Stimulated activated CD8-positive, alpha-beta memory T cell treated with anti-CD3 and anti-CD28 coated beads, Interleukin-12 subunit alpha, Interleukin-12 subunit beta, amount 100 ng/mL, for 1 hour (primary cell): ENCODE measurements around the gene FCN1.

Experiments
- DNase-seq: peaks from one replicate; pipeline ENCODE4 v3.0.0-alpha.2; 2020; ENCODE audit warnings: low read depth

FCN1 gene

DNA sequence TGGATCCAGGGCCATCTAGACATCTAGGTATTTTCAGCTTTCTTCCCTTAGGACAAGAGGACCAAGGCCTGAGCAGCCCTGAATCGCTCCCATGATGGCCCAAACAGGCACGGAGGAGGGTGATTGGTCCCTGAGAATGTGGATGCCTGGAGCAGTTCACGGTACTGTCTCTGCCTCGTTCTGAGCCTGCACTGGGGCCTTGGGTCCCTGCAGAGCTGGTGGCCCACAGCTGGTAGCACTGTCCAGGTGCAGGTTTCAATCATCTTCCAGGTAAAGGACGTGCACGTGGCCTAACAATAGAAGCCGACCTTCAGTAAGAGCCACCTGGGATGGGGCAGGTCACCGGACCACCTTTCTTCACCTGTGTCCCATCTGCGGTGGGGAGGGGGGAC lies 19.4 kb upstream of the FCN1 start:
- DNase-seq = no peak

DNA sequence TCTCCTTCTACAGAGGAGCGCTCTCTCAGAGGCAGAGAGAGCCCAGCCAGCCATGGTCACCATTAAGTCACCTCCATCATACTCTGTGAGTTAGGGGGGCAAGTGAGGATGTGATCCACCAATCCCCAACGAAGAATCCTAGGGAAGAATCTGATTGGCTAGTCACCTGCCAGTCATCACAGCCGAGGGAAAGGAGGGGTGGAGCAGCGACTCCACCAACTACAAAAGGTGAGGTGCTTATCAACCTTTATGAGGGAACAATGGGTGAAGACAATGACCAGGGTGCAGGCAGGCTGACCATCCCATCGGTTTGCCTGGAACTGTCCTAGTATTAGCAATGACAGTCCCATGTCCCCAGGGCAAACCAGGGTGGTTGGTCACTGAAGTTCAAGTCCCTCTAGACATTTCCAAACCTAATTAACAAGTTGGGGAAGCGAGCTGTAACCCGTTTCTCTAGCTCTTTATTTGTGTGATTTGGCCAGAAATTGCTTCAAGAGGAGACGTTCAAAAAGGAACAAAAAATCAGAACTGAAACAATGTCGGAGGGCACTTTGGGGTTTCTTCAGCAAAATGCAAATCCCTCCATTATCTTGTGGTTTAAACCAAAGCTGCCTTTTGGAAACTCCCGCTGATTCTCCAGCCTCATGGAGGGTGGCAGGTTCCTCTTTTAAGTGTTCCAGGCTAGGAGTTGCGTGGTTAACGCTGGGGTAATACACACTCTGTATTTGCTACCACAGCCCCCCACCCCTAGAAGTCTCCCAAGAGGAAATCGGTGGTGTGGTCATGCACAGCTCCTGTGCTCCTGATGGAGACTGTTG lies 18.8 kb upstream of the FCN1 start:
- no peak for DNase-seq

DNA sequence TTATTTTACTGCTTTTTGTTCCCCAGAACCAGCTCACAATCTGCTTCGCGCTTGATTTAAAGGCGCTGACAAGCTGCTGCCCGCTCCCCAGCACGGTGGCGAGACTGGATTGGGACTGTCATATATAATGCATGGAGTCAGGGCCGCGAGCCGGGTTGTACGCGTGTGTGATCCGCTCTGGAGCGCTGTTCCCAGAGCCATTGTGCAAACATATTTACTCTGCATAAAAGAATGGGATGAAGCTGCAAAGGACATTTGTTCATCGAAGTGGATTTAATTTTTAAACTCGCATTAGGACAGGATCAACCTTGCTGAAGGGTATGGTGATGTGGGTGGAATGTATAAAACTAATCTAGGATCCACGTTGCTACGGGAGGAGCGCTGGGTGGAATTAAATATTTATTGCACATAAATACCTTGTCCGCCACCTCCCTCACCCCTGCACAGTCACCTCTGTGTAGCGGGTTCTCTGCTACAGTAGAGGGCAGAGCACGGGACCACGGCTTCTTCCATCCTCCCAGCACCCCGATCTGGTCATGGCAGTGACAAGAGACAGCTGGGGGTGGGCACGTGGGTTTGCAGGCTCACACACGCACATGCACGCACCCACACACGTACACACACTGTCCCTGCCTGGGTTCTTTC lies 18.1 kb upstream of the FCN1 start:
- DNase-seq = no peak

DNA sequence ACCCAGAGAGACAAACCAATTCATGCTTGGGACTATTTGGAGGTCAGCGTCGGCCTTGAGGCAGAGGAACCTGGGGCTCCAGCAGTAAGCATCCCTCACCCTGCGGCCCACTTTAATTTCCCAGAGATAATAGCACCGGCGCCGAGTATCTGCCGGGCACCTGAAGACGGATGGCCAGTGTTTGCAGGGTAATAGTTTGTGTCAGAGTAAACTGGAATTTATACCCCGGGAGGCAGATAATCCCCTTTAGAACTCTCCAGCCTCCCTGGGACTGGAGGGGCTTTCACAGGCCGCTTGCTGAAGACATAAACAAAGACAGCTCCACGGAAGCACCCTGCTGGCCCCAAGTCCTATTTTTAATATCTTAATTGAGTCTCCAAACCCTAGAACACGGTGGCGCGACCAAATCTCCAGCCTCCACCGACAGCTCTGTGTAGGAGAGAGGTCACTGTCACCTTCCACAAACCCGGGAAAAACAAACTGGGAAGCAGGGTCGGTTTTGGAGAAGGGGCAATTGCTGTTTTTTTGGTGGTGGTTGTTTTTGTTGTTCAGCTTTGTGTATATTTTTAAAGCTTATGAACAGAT lies 17.4 kb upstream of the FCN1 start:
- no peak for DNase-seq

DNA sequence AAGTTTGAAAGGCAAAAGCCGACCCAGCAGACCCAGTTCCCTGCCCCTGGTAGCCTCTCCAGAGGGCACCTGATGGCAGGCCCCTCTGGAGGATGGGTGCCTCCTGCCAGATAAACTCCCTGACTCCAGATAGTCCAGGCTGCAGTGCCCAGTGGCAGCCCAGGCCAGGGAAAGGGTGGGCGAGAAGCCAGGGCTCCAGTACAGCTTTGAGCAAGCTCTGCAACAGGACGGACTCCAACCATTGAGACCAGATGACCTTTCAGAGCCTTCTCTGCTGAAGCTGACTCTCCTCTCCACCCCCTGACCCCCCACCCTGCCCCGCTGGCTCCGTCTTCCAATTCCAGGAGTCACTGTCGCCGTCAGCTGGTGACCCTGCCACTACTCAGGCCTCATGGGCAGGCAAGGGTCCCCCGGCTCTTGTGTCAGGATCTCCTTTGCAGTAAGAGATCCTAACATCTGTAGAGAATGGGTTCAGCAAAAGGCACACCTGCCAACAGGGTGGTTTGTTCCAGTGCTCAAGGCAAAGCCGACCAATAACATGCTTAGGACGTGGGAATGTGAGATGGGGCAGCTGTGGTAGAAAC lies 15.5 kb upstream of the FCN1 start:
- no peak for DNase-seq

DNA sequence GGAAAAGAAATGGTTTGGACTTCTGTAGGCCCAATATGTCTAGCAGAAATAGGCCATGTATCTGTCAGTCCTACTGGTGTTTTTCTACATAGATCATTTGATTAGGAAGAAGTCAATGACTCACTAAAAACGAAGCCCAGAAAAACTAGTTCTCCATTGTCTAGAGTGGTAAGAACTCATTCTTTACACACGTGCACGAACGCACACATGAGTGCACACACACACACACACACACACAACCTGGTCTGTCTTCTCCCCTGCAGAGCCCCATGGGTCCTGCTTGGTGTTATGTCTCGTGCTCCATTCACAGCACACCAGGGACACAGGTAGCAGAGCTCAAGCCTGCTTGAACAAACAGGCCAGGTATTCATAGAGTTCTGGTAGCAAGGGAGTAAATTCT lies 14.9 kb upstream of the FCN1 start:
- DNase-seq = no peak

DNA sequence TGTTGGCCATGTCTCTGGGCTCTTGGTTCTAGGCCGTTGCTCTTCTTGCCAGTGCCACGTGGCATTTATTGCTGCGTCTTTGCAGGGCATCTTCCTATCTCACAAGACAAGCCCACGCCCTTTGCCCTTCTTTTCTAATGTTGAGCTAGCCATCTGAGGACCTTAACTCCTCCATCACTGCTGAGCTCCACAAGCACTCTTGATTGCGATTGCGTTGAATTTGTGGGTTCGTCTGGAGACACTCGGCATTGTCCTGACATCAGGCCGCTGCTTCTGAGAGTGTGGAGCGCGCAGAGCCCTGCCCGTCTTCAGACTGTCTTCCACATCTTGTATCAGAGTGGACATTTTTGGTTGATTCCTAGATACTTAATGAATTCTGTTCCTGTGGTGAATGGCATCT lies 14.5 kb upstream of the FCN1 start:
- no peak for DNase-seq

DNA sequence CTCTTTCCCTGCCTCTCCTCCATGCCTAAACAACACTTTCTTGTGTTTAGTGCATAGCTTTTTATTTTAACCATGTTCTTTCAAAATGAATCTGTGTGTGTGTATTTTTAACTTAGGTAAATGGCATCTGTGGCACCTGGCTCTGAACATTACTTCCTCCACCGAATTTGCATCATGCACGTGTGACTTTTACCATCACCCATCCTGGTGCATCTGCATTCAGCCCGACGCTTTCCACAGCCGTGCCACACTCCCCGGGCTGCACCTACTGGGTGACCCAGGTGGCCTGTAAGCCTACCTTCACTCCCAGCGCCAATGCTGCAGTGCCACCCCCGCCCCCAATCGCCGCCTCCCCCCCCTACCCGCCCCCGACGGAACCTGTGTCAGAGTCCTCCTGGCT lies 12.7 kb upstream of the FCN1 start:
- DNase-seq = no peak

DNA sequence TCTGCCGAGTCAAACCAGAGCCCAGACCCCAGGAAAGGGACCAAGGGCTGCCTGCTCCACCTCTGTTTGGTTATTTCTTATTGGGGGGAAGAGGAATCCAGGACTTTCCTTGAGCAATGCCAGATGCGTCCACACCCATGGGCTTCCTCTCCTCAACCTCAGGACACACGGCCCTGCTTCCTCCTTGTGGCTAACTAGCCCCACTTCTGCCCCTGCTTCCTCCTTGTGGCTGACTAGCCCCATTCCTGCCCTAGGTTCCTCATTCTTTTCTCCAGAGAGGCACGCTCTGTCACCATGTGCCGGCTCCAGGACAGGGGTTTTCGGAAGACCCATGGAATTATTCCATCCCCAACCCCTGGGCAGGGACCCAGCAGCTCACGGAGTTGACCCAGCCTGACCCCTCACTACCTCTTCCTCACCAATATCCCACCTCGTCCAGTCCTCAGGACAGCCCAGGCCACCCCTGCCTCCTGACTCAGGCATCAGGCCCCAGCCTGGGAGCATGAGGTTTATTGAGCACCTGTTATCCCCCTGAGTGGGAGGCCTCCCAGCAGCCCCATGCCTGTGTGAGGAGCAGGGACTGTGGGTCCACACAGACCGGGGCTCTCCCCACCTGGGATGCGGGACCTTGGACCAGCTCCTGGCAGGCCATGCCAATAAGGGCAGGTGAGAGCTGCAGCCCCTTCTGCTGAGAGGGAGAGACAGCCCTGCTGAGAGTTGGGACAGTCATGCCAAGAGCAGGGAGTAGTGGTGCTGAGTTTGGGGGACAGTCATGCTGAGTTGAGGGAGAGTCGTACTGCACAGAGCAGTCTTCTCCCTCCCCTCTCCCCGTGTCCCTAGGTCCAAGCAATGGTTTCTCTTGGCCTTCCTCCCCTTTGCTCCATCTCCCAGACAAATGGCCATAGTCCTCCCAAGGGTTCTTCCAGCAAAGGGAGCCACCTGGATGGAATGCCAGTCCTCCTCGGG lies 11.8 kb upstream of the FCN1 start:
- no peak for DNase-seq

DNA sequence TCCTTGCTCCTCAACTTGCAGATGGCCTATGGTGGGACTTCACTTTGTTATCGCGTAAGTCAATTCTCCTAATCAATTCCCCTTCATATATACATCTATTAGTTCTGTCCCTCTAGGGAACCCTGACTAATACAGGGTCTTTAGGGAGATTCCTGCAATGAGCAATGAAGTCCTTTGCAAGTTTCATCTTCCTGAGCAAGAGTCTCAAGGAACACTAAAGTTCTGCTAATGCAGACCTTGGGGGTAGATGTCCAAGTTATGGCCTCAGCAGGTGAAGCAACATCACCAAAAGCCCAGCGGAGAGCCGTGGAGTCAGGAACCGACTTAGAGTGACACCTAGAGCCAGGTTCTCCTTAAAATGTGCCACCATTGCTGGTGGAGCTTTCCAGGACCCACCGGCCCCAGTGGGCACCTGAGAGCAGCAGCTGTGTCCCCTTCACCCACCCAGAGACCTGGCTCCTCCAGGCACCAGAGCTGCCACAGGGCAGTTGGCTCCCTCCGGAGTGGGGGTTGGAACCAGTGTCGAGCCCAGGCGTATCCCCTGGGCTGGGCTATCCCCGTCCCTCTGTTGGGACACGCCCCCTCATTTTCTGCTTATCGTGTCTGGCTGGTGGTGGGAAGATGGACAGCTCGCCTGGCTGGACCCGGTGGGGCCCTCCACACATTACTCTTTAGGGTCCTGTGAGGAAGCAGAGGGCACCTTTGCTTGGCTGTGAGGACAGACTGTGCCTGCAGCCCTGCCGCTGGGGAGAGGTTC lies 10.9 kb upstream of the FCN1 start:
- DNase-seq = no peak

DNA sequence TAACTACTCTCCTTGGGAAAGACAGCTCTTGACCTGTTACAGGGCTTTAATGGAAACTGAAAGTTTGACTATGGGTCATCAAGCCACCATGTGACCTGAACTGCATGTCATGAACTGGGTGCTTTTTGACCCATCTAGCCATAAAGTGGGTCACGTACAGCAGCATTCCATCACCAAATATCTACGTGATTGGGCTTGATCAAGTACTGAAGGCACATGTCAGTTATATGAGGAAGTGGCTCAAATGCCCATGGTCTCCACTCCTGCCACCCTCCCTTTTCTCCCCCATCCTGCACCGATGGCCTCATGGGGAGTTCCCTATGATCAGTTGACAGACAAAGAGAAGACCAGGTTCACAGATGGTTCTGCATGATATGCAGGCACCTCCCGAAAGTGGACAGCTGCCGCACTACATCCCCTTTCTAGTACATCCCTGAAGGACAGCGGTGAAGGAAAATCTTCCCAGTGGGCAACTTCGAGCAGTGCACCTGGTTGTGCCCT lies 7.3 kb upstream of the FCN1 start:
- DNase-seq = no peak

DNA sequence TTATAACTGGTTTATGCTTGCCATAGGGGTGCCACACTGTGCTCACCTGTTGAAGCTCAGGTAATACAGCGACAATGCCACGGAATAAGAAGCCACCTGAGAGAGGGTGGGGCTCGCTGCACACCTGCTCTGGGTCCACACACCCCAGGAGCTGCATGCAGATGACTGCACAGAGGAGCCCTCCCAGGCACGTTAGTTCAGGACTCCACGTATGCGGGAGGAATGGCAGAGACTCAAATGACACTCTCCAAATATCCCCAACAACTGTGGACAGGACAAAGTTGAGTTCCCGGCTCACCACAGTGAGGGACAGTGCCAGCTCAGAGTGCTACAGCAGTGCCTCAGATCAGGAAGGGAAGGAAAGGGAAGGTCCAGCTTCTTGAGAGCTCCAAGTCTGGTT lies 5.8 kb upstream of the FCN1 start:
- DNase-seq = no peak

DNA sequence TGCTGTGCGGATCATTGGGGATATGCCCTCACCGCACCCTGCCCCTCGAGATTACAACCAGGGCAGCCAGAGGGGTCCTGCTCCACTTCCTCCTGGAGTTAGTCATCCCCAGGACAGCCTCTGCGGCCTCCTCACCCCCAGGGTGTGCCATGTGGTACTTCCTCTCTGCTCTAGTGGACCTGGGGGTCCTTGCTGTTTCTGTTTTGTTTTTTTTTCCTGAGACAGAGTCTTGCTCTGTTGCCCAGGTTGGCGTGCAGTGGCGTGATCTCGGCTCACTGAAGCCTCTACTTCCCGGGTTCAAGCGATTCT lies 5.2 kb upstream of the FCN1 start:
- DNase-seq = no peak

DNA sequence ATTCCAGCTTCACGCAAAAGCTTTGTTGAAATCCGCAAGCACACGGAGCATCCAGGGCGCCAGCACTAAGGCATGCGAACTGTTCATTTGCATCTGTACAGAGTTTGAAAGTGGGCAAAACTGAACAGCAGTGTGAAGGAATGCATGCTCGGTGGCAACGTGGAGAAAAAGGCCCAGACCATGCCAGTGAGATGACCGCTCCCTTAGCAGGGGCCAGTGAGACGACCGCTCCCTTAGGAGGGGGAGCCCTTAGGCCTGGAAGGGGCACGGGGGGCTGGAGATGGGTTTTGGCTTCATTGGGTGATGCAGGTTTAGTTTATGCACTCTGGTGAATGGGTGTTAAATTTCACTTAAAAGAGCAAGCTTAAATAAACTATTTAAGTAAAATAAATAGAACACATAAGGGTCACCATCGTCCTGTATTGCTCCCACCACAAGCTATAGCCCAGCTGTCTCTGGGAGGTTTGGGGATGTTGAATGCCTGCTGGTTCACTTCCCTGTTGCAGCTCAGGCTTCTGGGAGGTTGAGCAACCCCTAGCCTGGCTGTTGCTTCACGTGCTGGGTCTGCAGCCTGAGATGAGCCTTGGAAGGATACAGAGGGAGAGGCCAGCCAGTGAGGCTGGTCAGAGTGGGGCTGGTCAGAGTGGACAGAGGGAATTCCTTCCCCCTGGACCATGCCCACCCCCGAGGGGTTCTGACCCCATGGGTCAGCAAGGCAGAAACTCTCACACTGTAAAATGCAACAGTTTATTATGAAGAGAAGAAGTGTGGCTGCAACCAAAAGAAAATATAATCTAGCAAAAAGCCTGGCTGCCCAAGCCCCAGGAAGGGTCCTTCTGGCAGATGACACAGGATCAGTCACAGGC lies 4.6 kb upstream of the FCN1 start:
- DNase-seq = no peak

DNA sequence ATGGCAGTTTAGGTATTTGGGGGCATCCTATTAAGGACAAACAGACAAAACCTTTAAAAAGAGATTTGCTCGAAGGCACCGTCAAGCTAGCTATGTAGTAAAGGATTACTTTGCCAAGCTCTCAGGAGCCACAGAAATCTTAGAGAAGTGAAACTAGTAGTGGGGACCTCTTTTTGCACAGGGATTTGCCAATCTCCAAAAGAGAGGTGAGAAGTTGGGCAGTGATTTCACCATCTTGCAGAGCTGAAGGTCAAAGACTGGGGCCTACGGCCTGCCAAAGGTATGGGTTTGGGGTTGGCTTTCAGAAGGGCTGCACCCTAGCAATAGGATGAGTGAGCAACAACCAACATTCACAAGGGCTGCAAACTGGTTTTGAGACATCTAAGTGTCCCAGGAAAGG lies 1.6 kb upstream of the FCN1 start:
- DNase-seq = no peak

DNA sequence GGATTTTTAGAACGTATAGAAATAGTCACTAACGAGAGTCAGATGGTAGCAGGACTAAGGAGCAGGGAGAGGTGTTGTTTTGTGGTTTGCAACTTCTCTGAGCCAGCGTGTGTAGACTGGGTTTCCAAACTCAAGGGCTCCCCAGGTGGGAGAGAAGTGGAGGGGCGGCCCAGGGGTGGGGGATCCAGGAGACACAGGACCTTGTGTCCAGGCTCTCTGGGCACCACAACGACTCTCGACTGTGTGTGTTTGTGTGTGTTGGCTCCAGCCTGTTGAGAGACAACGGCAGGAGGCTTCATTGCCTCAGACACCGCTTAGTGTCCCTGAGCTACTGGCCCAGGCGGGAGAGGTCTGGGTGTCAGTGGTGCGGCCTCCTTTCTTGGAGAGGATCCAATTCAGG lies 934 bp upstream of the FCN1 start:
- no peak for DNase-seq

DNA sequence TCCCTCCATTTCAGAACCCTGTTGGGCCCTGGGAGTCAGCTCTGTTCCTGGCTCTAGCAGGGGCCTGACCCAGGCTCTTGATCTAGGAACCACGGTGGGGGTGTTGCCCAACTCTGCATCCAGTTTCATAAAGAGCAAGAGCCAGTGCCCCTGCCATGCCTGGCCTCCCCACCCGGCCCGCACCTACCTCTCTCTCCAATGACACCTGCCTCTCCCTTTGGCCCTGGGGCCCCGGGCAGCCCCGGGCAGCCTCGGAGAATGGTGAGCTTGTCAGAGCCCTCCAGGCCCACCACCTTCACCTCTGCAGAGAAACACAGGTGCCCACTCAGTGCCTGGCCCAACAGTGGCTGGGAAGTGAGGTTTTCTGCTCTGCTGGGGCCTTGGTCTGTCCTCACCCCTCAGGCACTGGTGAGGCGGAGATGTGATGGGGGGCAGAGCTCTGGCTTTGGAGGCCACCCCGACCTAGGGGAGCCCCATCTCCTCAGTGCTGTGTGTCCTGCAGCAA lies 1.5 kb downstream of the FCN1 start:
- no peak for DNase-seq

DNA sequence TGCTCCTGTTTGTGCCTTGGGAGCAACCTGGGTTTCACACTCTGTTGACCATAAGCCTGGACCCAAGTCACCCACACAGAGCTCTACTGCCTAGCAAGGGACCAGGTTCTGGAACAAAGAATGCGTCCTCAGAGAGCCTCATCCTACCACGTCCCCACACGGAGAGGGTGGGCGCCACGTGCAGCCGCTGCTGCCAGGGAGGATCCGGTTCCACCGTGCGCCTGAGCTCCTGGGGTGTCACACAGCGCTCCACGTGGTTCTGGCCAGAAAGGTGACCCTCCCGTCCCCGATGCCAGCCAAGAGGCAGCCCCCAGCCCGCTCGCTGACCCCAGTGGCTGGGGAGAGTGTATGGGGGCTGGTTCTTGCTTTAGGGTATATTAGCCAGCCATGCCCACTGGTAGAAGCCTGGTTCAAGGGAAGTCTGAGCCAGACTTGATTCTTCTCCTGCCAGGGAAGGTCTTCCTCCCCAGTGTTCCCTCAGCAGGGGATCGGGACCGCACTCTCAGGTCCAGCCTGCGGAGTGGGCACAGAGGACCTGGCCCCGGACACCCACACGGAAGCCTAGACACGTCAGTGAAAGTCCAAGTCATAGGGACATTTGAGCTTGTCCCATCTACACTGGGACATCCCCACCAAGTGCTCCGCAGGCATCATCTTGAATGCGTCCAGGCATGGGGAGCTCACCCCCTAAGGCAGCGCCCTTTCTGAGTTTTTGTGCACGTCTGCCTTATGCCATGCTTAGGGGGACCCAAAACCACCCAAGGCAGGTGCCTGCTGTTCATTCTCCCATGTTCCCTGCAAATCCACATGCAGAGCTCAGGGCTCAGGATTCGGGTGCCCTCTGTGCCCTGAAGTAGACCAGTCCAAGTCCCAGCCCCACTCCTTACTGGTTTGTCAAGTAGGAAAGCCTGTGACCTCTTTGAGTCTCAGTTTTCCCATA lies 2.4 kb downstream of the FCN1 start:
- no peak for DNase-seq

DNA sequence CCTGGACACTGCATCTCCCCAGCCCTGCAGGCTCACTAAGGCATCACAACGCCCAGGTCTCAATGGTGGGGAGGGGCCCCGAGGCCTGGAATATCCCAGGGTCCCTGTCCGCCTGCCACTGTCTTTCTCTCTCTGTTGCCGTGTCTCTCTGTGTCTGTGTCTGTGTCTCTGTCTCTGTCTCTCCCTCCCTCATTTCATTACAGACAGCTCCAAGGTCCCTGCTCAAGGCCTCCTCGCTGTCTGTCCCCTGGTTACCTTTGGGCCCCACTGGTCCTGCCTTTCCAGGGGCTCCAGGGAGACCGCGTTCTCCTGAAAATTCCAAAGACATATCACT lies 3.2 kb downstream of the FCN1 start:
- DNase-seq = no peak
